K562 (cell line): ENCODE data around the gene FKBP8. TPM values are rescaled to one million over a fixed set of nuclear protein-coding genes. Genes with fewer than 3 reads are reported as not detected.
A peak's percentile ranks its signal among the peaks of the same experiment; 100 is the strongest.

Source experiments
- ATAC-seq: fragments of 200-7000 bp; cut with Tn5 transposase; 3 replicates; pipeline ENCODE4 v1.9.1; 2020; ENCODE audit warnings: moderate library complexity
- BruUV-seq: library from RNA; stranded (reverse); fragments of 400-500 nt; replicated peaks from 2 replicates; lab custom pipeline; 2021; lab: Mats Ljungman, UMichigan
- CTCF ChIA-PET: fragments of 300-600 bp; formaldehyde crosslinking; extraction: SDS; loops from one replicate; lab custom pipeline; 2021; ENCODE audit warnings: low intra/inter-chr PET ratio; lab: Yijun Ruan, JAX
- POLR2A ChIA-PET: fragments of 300-600, 350-650 bp; sonication (Branson Sonifier 250); formaldehyde crosslinking; extraction: SDS; loops from one replicate; lab custom pipeline; 2021; ENCODE audit warnings: antibody characterized with exemption, inconsistent platforms; lab: Yijun Ruan, JAX
- DNase-seq, 4 experiments: peaks; one replicate each; pipeline versions ENCODE4 v3.0.0 to v3.0.0-alpha.2; 2011 to 2018; ENCODE audit warnings: low spot score in 3 of 4, mixed read lengths in 3 of 4; ENCODE audit errors: extremely low read depth in 1 of 4
- FAIRE-seq: peaks from 2 replicates; lab custom pipeline; 2011; peaks lifted over from hg19 to GRCh38; lab: Jason Lieb, UNC
- H2AFZ ChIP-seq: 2 replicates; pipeline ENCODE4 v1.6.0; 2011; ENCODE audit warnings: low read depth, low read length, control low read depth, inconsistent platforms
- H3K27ac ChIP-seq: fragments of 200-600 bp; 3 replicates; pipeline ENCODE4 v1.8.0; 2011; ENCODE audit warnings: low read depth, mild to moderate bottlenecking, control low read depth, inconsistent platforms, low read length, moderate library complexity, mixed read lengths; ENCODE audit errors: extremely low read depth
- H3K27me3 ChIP-seq, 2 experiments: fragments of 300-600 bp in 1 of 2; 2 replicates in 1 of 2; 3 replicates in 1 of 2; pipeline versions ENCODE4 v1.6.0 to v1.8.0; 2011; ENCODE audit warnings: inconsistent platforms in 2 of 2, low read length in 2 of 2, mild to moderate bottlenecking in 1 of 2, mixed read lengths in 1 of 2, moderate library complexity in 1 of 2; ENCODE audit not compliant: control insufficient read depth in 2 of 2, insufficient read depth in 2 of 2
- H3K36me3 ChIP-seq: fragments of 300-600 bp; 3 replicates; pipeline ENCODE4 v1.8.0; 2011; ENCODE audit warnings: mild to moderate bottlenecking, low read length, inconsistent platforms; ENCODE audit not compliant: control insufficient read depth, insufficient read depth
- H3K4me1 ChIP-seq, 2 experiments: fragments of 200-600 bp in 1 of 2; replicated peaks in 1 of 2; 2 replicates in 1 of 2; 3 replicates in 1 of 2; pipeline versions ENCODE4 v1.5.1 to v1.8.0; 2011; ENCODE audit warnings: inconsistent platforms in 2 of 2, low read length in 2 of 2, mild to moderate bottlenecking in 1 of 2, mixed read lengths in 1 of 2, moderate library complexity in 1 of 2; ENCODE audit not compliant: control insufficient read depth in 2 of 2, insufficient read depth in 2 of 2
- H3K4me2 ChIP-seq: 2 replicates; pipeline ENCODE4 v1.6.1; 2011; ENCODE audit warnings: low read length, control low read depth, inconsistent platforms, mixed read lengths; ENCODE audit not compliant: insufficient read depth
- H3K4me3 ChIP-seq: fragments of 200-600 bp; sonication (generic), shearing (Covaris generic); 2 replicates; pipeline ENCODE4 v1.5.1; 2016; ENCODE audit warnings: control low read depth, inconsistent platforms
- H3K79me2 ChIP-seq: fragments of 200-600 bp; 3 replicates; pipeline ENCODE4 v1.8.0; 2011; ENCODE audit warnings: low read length, inconsistent platforms; ENCODE audit not compliant: control insufficient read depth, insufficient read depth
- H3K9ac ChIP-seq, 2 experiments: 2 replicates each; pipeline versions ENCODE4 v1.6.0 to v1.6.1; 2011; ENCODE audit warnings: low read depth in 2 of 2, low read length in 2 of 2, control low read depth in 1 of 2, inconsistent platforms in 1 of 2, mild to moderate bottlenecking in 1 of 2, mixed read lengths in 1 of 2; ENCODE audit not compliant: insufficient read depth in 1 of 2
- H3K9me1 ChIP-seq: one replicate; pipeline ENCODE4 v1.6.0; 2011; ENCODE audit warnings: inconsistent platforms, mild to moderate bottlenecking, low read length, moderate library complexity; ENCODE audit not compliant: control insufficient read depth, insufficient read depth
- H3K9me3 ChIP-seq: replicated peaks from 2 replicates; pipeline ENCODE4 v1.5.1; 2011; ENCODE audit warnings: low read depth, low read length, inconsistent platforms; ENCODE audit not compliant: control insufficient read depth, insufficient read depth
- H4K20me1 ChIP-seq: replicated peaks from 2 replicates; pipeline ENCODE4 v1.6.1; 2011; ENCODE audit warnings: low read length, inconsistent platforms, mixed read lengths; ENCODE audit not compliant: control insufficient read depth, insufficient read depth
- ASH1L ChIP-seq: fragments of 450-650 bp; IDR thresholded peaks from 2 replicates; pipeline ENCODE4 v1.6.1; 2018; ENCODE audit warnings: borderline replicate concordance, mild to moderate bottlenecking, low read depth; ENCODE audit not compliant: partially characterized antibody
- FOXJ2 ChIP-seq: fragments of 200-800 bp; sonication (Bioruptor generic); IDR thresholded peaks from 2 replicates; pipeline ENCODE4 v1.6.1; 2016; ENCODE audit warnings: missing genetic modification characterization, missing compliant biosample characterization
- NCOA6 ChIP-seq: fragments of 450-650 bp; IDR thresholded peaks from 2 replicates; pipeline ENCODE4 v1.6.1; 2017; ENCODE audit warnings: mild to moderate bottlenecking
- RBFOX2 ChIP-seq: fragments of 200-400 bp; formaldehyde crosslinking; IDR thresholded peaks from 2 replicates; pipeline ENCODE4 v1.6.1; 2017; ENCODE audit warnings: low read depth, mild to moderate bottlenecking, low read length, moderate library complexity
- ZNF311 ChIP-seq: fragments of 250-450 bp; sonication (Bioruptor Pico); IDR thresholded peaks from 2 replicates; pipeline ENCODE4 v1.4.0; 2020; ENCODE audit warnings: mild to moderate bottlenecking, moderate library complexity
- WGBS: fragments of 100-300 bp; shearing (Covaris generic); methylation state at CpG from one replicate; pipeline ENCODE4 v1.1.6; 2016; ENCODE audit warnings: low coverage, mixed read lengths; ENCODE audit not compliant: insufficient coverage; ENCODE audit errors: missing lambda C conversion rate; 5-methylcytosine and 5-hydroxymethylcytosine counted together
- in situ Hi-C: fragments of 300-500 bp; cut with MboI; formaldehyde crosslinking; loops from 4 replicates; pipeline ENCODE4 v1.15.0; 2018; ENCODE audit warnings: inconsistent platforms, mixed read lengths
- intact Hi-C: fragments of 100-400 bp; cut with micrococcal nuclease; formaldehyde crosslinking; loops from 2 replicates; pipeline ENCODE4 v1.14.2; 2022
- polyA plus RNA-seq, 8 experiments: library from polyadenylated mRNA; depleted of rRNA in 4 of 8; stranded (reverse) in 5 of 8; unstranded in 3 of 8; fragments of >200 nt; fragmentation: Nextera tagmentation in 2 of 8; fragmentation: Illumina TruSeq in 1 of 8; extraction: Ambion mirVana in 2 of 8; extraction: Trizol in 1 of 8; gene quantifications; 2 replicates each; pipeline versions ENCODE4 v1.2.1 to v1.2.3, GENCODE V29; 2011 to 2014; ENCODE audit warnings: inconsistent platforms in 1 of 8, missing spikeins in 1 of 8
- total RNA-seq, 7 experiments: library from RNA; depleted of rRNA in 6 of 7; stranded (reverse); fragments of >200 nt in 6 of 7; fragmentation: Illumina TruSeq in 2 of 7; extraction: Trizol in 2 of 7; gene quantifications; 2 replicates each; pipeline versions ENCODE4 v1.2.1 to v1.2.3, GENCODE V29; 2011 to 2021; ENCODE audit warnings: low replicate concordance in 1 of 7
- TF ChIP-seq, protein P1 (sequence below): IDR thresholded peaks from 2 replicates; pipeline ENCODE4 v1.6.1; 2016; ENCODE audit warnings: missing genetic modification characterization, missing compliant biosample characterization
- TF ChIP-seq, protein P2 (sequence below): sonication (generic); formaldehyde crosslinking; IDR thresholded peaks from 2 replicates; pipeline ENCODE4 v1.8.1; 2023; ENCODE audit warnings: mild to moderate bottlenecking, missing genetic modification reagents

The FKBP8 gene
- total and polyA plus RNA-seq, 9 of the 15 experiments (the other 6 are each of a cell fraction or from before 2014, with no cell fraction given): 0.46 to 236 (median 104) TPM

DNA sequence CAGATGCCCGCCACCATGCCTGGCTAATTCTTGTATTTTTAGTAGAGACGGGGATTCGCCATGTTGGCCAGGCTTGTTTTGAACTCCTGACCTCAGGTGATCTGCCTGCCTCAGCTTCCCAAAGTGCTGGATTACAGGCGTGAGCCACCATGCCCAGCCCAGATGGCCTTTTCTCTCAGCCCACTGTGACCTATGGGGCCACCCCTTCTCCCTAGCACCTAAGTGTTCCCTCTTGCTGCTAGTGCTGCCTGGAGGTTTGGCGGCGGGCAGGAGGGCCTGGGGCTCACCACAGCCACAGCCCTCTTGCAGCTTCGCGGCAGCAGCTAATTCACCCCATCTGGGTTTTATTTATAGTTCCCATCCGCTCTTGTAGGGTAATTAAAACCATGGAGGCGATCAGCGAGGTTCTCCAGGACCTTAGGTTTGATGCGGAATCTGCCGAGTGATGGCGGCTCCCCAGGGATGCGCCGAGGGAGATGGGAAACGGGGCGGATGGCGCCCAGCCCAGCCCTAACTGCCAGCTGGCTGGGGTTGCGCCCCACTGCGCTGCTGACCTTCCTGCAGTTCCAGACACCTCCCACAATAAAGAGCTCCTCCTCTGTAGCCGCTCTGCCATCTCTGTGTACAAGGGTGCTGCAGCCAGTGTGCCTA, 48.5 kb upstream of the FKBP8 start:
- Histone ChIP-seq H2AFZ (no peak overlapping the region), H3K36me3 (peaks cover 5% of the 10 kb centered on the region; the same call in 2 of the 3 replicates), H3K27me3 (no peaks in the 10 kb centered on the region), H4K20me1 (peaks cover 6% of the 10 kb centered on the region; the same call in 1 of the 2 replicates), H3K79me2 (peaks cover 24% of the 10 kb centered on the region), H3K27ac (no peak overlapping the region), H3K4me3 (no peak overlapping the region), H3K4me2 (no peak overlapping the region), H3K4me1 (peaks cover 32 to 85% of the 10 kb centered on the region in 2 experiments), H3K9ac (peak overlapping the region in 1 of 2 experiments; percentile 13; a peak in 1 of 4 replicates), H3K9me1 (no peaks in the 10 kb centered on the region), H3K9me3 (no peaks in the 10 kb centered on the region)
- intact Hi-C loops: loop anchor here (5.0 to 10.0 kb wide), 4 partner anchors 45 to 253 kb away; partner anchors contain the start of gene KLHL26
- in situ Hi-C loops: no loop called here
- no peak for DNase-seq
- TF ChIP-seq RBFOX2 (peak; percentile 23; the same call in 1 of the 2 replicates), FOXJ2 (tag) (no peak), NCOA6 (no peak), ZNF311 (no peak), ASH1L (no peak)
- TF ChIP-seq, protein P1, sequence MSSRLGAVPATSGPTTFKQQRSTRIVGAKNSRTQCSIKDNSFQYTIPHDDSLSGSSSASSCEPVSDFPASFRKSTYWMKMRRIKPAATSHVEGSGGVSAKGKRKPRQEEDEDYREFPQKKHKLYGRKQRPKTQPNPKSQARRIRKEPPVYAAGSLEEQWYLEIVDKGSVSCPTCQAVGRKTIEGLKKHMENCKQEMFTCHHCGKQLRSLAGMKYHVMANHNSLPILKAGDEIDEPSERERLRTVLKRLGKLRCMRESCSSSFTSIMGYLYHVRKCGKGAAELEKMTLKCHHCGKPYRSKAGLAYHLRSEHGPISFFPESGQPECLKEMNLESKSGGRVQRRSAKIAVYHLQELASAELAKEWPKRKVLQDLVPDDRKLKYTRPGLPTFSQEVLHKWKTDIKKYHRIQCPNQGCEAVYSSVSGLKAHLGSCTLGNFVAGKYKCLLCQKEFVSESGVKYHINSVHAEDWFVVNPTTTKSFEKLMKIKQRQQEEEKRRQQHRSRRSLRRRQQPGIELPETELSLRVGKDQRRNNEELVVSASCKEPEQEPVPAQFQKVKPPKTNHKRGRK (tag): no peak
- TF ChIP-seq, protein P2, sequence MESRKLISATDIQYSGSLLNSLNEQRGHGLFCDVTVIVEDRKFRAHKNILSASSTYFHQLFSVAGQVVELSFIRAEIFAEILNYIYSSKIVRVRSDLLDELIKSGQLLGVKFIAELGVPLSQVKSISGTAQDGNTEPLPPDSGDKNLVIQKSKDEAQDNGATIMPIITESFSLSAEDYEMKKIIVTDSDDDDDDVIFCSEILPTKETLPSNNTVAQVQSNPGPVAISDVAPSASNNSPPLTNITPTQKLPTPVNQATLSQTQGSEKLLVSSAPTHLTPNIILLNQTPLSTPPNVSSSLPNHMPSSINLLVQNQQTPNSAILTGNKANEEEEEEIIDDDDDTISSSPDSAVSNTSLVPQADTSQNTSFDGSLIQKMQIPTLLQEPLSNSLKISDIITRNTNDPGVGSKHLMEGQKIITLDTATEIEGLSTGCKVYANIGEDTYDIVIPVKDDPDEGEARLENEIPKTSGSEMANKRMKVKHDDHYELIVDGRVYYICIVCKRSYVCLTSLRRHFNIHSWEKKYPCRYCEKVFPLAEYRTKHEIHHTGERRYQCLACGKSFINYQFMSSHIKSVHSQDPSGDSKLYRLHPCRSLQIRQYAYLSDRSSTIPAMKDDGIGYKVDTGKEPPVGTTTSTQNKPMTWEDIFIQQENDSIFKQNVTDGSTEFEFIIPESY (CRISPR knock-in tag): peak; percentile 74
- ChIA-PET POLR2A (interaction anchor here (1.3 to 2.1 kb wide), 2 partner anchors 10 to 11 kb away, joined by 3 to 5 read pairs; no protein-coding TSS in a partner anchor), CTCF (no interaction called here)
- FAIRE-seq: no peak
- no TSS peak for BruUV-seq
- ATAC-seq: no peak
- WGBS: 92% methylated on average over 21 of the region's 22 CpGs
